GM13976 (cell line): ENCODE results near the gene ABTB1.

Experiments
- DNase-seq: peaks from one replicate; pipeline ENCODE4 v3.0.0; 2012; ENCODE audit warnings: low spot score
- CTCF ChIP-seq: IDR thresholded peaks from 2 replicates; pipeline ENCODE4 v1.5.1; 2012; ENCODE audit warnings: borderline replicate concordance, mild to moderate bottlenecking; ENCODE audit not compliant: insufficient read depth; ENCODE audit errors: extremely low read depth, missing control alignments, control extremely low read depth
- in situ Hi-C: fragments of 300-500 bp; cut with MboI; formaldehyde crosslinking; loops from one replicate; pipeline ENCODE4 v1.12.0; 2022; ENCODE audit warnings: low sequenced_read_pairs, mixed read lengths, inconsistent platforms; ENCODE audit not compliant: unreplicated experiment

The ABTB1 gene

GRCh38 chr3:127697551-127698240 is 24.9 kb downstream of the ABTB1 start:
- DNase-seq = peak; percentile 83
- in situ Hi-C loops = no loop called here
- TF ChIP-seq CTCF = no peak

GRCh38 chr3:127698286-127698685 is 25.5 kb downstream of the ABTB1 start:
- no peak for TF ChIP-seq CTCF
- DNase-seq = no peak
- in situ Hi-C loops = no loop called here

- TF ChIP-seq CTCF = no peak
- no peak for DNase-seq
- in situ Hi-C loops = no loop called here
These were observed 26.1 kb downstream of the ABTB1 start for GRCh38 chr3:127698691-127699415.

GRCh38 chr3:127699416-127700300 is 26.9 kb downstream of the ABTB1 start:
- no peak for TF ChIP-seq CTCF
- DNase-seq = no peak
- in situ Hi-C loops = no loop called here

GRCh38 chr3:127700406-127700805 is 27.7 kb downstream of the ABTB1 start:
- TF ChIP-seq CTCF = no peak
- DNase-seq = no peak

GRCh38 chr3:127701280-127701911 is 28.6 kb downstream of the ABTB1 start:
- no peak for TF ChIP-seq CTCF
- DNase-seq = no peak
- in situ Hi-C loops = no loop called here

More at GRCh38 chr3:127700406-127700805, 27.7 kb downstream of the ABTB1 start:
- in situ Hi-C loops = no loop called here
